Large intestine (tissue), 3 donors: ENCODE results near the gene URM1. TPM values are rescaled to one million over a fixed set of nuclear protein-coding genes. Genes with fewer than 3 reads are reported as not detected.

Experiments
- DNase-seq, 2 donors: peaks; one replicate each; pipeline versions ENCODE4 v3.0.0 to v3.0.0-alpha.2; 2013
- H3K27ac ChIP-seq: one replicate; pipeline ENCODE4 v1.5.1; 2013; ENCODE audit warnings: low read length
- H3K27me3 ChIP-seq: 2 replicates; pipeline ENCODE4 v1.6.1; 2013; ENCODE audit warnings: low read length; ENCODE audit not compliant: control insufficient read depth, insufficient read depth
- H3K36me3 ChIP-seq: 2 replicates; pipeline ENCODE4 v1.6.1; 2013; ENCODE audit warnings: low read length; ENCODE audit not compliant: control insufficient read depth, insufficient read depth
- H3K4me1 ChIP-seq: one replicate; pipeline ENCODE4 v1.6.1; 2013; ENCODE audit warnings: low read length; ENCODE audit not compliant: control insufficient read depth, insufficient read depth
- H3K4me3 ChIP-seq: one replicate; pipeline ENCODE4 v1.5.1; 2013; ENCODE audit warnings: low read length
- H3K9me3 ChIP-seq: one replicate; pipeline ENCODE4 v1.6.1; 2013; ENCODE audit warnings: mild to moderate bottlenecking, low read depth, low read length, moderate library complexity; ENCODE audit not compliant: control insufficient read depth
- WGBS: methylation state at CpG from one replicate; pipeline ENCODE4 v1.1.5; 2013; ENCODE audit warnings: low lambda C conversion rate; ENCODE audit not compliant: insufficient coverage; 5-methylcytosine and 5-hydroxymethylcytosine counted together
- polyA plus RNA-seq: library from polyadenylated mRNA; unstranded; fragments of 120-200 nt; gene quantifications from one replicate; pipeline ENCODE4 v1.2.1, GENCODE V29; 2013

Gene URM1
- polyA plus RNA-seq, 1 donor: 62.7 TPM

DNA sequence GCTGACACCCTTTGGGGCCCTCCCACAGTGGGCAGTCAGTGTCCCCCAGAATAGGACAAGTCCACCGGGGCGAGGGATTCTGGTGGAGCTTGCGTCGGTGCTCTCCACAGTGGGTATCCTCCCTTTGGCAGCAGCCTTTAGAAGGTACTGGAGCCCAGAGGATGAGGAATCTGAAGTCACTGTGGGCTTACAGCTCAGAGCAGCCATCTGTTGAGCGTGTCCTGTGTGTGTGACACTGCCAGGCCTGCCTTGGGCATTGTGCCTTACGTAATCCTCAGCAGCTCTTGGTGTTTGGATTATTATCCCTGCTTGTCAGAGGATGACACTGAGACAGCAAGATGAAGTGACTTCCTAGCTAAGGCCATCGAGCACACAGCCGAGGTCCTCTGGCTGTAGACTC, 12.6 kb downstream of the URM1 start:
- H3K36me3 ChIP-seq: peaks cover 64% of the 10 kb centered on the region
- WGBS: no CpG with 5 or more reads among the region's 8 CpGs
- no peak for DNase-seq

DNA sequence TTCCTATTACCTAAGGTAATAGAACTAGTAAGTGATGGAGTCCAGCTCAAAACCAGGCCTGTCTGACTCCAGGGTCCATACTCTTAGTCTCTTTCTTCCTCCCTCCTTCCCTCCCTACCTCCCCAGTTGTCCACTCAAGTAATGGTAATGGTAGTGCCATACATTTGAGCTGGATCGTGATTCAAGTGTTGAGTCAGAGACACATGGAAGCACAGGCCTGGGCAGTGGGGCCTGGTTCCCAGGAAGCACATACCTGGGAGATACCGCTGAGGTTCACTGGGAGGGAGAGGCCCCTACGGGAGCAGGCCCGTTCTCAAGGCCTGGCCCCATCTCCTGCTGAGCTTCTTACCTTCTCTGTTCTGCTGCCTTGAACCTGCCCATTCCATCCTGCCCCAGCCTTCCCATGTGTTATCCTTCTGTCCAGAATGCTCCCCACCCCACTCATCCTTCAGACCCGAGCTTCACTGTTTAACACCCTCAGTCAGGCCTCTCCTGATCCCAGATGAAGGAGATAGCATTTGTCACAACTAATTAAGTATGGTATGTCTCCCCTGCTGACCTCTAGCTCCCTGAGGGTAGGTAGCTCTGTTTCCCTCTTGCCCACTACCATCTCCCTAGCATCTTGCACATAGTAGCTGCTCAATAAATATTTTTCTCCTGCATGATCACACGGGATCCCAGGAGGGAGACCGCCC, 13.8 kb downstream of the URM1 start:
- Histone ChIP-seq H3K27ac (no peak overlapping the region), H3K36me3 (peaks cover 72% of the 10 kb centered on the region), H3K4me3 (no peak overlapping the region), H3K9me3 (no peaks in the 10 kb centered on the region), H3K4me1 (no peaks in the 10 kb centered on the region), H3K27me3 (no peaks in the 10 kb centered on the region)
- no peak for DNase-seq
- no CpG with 5 or more reads among the region's 7 CpGs for WGBS

More for the DNA sequence above, 12.6 kb downstream of the URM1 start:
- Histone ChIP-seq H3K9me3 (no peaks in the 10 kb centered on the region), H3K27me3 (no peaks in the 10 kb centered on the region), H3K4me3 (no peak overlapping the region), H3K27ac (no peak overlapping the region), H3K4me1 (no peaks in the 10 kb centered on the region)

DNA sequence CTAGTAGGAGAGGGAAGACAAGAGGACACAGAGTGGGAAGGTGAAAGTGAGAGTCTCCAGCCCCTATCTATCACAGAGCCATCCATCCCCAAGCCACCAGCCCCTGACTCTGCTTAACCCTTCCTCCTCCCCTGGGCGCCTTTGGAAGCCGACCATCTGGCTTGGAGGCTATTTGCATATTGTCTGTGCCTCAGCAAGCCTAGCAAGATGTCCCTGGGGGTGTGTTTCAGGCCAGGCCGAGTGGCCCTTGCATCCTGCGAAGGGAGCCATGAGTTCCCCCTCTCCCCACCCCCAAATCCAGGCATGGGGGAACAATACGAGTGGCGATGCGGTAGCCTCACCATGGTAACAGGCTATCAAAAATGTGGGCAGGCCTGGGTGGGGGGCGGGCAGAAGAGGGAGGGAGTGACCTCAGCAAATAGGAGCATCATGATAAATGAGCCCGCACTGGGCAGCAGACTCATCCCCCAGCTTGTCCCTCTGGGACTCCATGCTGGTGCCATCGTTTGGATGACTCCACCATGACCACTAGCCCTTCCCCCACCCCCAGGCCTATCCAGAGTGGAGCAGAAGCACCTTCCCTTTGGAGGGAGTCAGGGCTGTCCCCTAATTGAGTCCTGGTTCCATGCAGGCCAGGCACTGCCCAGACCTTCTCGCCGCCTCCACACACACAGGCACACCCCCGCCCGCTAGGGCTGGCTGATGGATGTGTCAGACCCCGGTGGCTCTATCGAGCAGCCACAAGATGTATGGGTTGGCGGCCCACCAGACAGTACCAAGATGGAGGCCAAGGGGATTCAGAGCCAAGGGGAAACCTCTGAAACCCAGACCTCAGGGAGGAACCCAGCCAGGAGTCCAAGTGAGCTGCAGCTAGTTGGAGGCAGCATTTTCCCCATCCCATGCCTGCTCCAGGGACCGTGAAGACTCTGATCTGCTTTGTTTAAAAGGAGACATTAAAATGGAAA, 14.6 kb downstream of the URM1 start:
- Histone ChIP-seq H3K27me3 (no peaks in the 10 kb centered on the region), H3K27ac (no peak overlapping the region), H3K36me3 (peaks cover 76% of the 10 kb centered on the region), H3K4me3 (no peak overlapping the region), H3K9me3 (no peaks in the 10 kb centered on the region), H3K4me1 (no peaks in the 10 kb centered on the region)
- WGBS: no CpG with 5 or more reads among the region's 18 CpGs
- DNase-seq: no peak

DNA sequence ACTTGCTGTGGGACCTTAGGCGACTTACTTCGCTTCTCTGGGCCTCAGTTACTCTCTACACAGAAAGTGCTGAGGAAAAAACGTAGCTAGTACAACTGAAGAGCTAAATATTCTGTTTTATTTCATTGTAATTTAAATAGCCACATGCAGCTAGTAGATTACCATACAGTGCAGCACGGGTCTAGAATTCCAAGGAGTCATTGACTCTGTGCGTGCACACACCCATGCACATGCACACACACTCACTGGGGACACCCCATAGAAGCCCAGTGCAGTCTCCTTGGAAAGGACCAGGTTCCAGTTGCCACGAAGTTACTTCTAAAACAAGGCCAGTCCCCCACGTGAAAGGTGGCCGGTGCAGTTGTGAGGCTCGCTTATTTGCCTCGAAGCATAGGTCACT, 17.0 kb downstream of the URM1 start:
- Histone ChIP-seq H3K9me3 (peaks cover 10% of the 10 kb centered on the region), H3K27ac (no peak overlapping the region), H3K4me1 (no peaks in the 10 kb centered on the region), H3K27me3 (peaks cover 21% of the 10 kb centered on the region), H3K36me3 (peaks cover 71% of the 10 kb centered on the region), H3K4me3 (no peak overlapping the region)
- DNase-seq: no peak
- WGBS: no CpG with 5 or more reads among the region's 10 CpGs

DNA sequence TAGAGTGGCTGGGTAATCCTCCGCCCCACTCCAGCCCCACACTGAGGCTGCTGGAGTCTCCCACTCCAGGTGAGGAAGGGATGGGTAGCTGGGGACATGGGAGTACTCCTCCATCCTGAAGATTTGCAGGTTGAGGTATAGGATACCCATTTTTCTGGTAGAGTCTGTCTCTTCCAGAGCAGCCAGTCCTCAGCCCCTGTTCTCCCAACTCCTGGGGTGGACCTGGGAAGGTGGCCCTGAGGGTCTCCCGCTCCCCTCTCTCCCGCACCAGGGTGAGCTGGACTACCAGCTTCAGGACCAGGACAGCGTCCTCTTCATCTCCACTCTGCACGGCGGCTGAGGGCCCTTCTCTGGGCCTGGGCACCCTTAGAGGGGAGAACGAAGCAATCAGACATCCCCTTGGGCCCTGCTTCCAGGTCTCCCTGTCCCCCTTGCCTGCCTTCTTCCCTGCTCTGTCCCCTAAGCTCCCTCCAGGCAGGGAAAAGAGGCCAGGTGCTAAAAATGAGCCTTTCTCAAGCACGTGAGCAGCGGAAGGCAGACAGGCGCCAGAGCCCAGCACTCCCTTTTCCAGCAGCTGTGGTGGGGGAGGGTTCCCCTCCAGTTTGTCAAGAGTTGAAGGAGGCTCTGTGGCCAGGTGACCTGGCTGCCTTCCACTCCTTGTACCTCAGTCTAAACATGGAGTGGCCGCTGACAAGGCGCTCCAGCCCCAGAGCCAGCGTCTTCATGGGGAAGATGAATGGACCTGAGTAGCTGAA, 18.4 kb downstream of the URM1 start:
- no CpG with 5 or more reads among the region's 13 CpGs for WGBS
- H3K4me3 ChIP-seq: no peak overlapping the region
- H3K27ac ChIP-seq: no peak overlapping the region
- H3K36me3 ChIP-seq: peaks cover 59% of the 10 kb centered on the region
- peaks cover 14% of the 10 kb centered on the region for H3K9me3 ChIP-seq
- H3K4me1 ChIP-seq: no peaks in the 10 kb centered on the region
- H3K27me3 ChIP-seq: peaks cover 35% of the 10 kb centered on the region
- no peak for DNase-seq

DNA sequence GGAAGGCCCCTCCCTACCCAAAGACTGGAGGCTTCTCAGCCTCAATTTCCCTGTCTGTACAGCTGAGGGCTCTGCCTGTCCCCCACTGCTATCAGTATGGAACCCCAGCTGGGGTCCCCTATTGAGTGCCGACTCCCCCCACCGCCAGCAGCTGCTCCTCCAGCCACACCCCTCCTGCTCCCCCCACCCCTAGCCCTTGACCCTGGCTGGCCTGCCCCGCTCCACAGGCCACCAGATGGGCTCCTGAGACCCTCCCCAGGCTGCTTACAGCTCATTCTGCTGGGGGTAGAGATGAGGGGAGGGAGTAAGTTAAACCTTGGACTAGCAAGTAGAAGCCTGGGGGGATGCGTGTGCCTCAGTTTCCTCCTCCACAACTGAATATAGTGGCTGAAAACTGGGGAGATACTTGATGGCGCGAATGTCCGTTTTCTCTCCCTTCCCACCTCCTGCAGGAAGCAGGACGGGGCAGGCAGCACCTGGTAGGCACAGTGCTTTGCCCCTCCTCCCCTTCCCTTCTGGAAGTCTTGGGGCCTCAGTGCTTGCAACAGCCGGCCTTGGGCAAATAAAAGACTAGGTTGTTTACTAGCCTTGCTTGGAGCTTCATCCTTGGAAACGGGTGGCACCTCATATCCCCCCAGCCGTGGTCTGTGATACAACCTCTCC, 19.1 kb downstream of the URM1 start:
- Histone ChIP-seq H3K9me3 (peaks cover 14% of the 10 kb centered on the region), H3K27ac (no peak overlapping the region), H3K27me3 (peaks cover 42% of the 10 kb centered on the region), H3K36me3 (peaks cover 52% of the 10 kb centered on the region), H3K4me3 (no peak overlapping the region), H3K4me1 (no peaks in the 10 kb centered on the region)
- DNase-seq: no peak
- WGBS: no CpG with 5 or more reads among the region's 11 CpGs

DNA sequence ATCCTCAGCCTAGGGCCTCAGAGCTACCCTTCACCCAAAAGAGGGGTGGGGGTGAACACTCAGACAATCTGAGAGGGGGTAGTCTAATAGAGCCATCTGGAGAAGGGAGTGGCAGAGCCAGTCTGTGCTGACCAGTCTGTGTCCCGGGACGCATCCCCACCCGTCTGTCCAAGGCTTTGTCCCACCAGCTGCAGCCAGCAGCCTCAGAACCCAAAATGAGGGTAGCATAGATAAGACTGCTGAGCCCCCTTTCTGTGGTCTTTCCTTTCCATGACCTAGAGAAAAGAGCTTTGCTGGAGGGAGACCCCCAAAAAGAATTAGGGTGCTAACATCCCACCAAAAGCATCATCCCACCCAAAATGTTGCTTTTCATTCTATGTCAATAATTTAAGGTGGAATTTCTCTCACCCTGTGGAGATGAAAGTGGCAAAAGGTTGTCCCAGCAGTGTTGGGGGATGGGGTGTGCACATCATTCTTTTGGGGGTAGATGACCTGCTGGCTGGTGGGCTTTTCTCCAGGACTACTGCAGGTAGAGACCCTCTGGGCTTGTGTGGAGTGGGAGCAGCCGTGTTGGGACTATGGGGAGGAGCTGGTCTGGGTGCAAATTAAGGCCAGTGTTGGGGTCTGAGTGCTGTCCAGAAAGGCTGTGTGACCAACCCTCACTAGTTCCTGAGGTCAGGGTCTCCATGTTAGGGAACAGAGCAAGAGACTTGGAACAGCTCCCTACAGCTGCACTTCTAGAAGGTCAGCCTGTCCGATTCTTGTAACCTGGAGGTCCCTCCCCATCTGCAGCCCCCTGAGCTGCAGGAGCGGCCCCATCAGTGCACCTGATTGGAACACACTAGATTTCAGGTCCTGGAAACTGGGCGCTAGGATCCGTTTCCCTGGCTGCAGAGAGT, 19.9 kb downstream of the URM1 start:
- peaks cover 49% of the 10 kb centered on the region for H3K36me3 ChIP-seq
- H3K9me3 ChIP-seq: peaks cover 14% of the 10 kb centered on the region
- H3K27ac ChIP-seq: no peak overlapping the region
- no peak for DNase-seq
- H3K4me3 ChIP-seq: no peak overlapping the region
- peaks cover 50% of the 10 kb centered on the region for H3K27me3 ChIP-seq
- H3K4me1 ChIP-seq: no peaks in the 10 kb centered on the region
- WGBS: no CpG with 5 or more reads among the region's 8 CpGs

DNA sequence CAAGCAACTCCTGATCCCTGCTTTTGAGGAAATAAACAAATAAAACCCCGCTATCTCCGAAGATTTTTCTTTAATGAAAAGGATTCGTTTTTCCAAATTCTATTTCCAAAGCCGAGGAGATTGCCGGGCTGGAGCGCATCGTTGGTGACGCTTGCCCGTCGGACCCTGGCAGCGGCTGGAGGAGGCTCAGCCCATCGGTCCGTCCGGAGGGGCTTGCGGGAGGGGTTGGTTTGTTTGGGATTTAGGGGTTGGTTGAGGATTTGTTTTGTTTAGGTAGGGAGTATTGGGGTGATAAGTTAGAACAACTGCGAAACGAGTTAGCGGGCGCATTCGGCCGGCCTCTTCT, 20.8 kb downstream of the URM1 start:
- H3K27me3 ChIP-seq: peaks cover 58% of the 10 kb centered on the region
- 50% methylated on average over 1 of the region's 21 CpGs for WGBS

DNA sequence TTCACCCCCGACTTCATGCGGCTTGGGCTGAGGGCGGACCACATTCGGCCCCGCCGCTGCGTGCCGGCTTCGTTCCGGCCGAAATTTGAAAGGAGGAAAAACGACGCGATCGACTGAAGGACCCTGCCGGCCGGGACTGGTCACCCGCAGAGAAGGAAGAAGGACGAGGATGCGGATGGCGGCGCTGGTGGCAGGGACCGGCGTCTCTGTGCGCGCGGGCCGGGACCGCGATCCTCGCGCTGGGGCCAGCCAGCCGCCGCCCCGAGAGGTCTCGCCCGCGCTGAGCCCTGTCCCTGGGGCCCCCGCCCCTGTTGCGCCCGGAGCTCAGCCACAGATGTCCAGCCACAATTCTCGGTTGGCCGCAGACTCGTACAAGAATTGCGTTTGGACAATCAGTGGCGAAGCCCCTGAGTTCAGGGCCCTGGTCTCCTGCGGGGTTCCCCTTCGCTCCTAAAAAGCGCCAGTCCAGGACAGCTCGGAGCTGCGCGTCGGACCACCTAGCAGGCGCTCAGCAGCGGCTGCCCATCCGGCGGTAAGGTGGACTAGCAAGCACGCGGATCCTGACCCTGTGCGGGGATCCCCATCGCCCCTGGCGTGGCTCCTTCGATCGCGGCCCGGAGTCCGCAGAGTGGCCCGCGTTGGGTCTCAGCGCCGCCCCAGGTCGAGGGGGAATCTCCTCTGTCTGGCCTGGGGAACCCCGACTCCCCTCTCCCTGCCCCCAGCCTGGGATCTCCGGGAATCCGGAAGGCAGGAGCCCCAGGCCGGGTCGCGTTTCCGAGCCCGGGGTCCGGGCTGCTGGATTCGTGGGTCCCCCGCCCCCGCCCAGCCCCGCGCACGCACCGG, 21.3 kb downstream of the URM1 start:
- no peak overlapping the region for H3K27ac ChIP-seq
- no peaks in the 10 kb centered on the region for H3K4me1 ChIP-seq
- H3K4me3 ChIP-seq: no peak overlapping the region
- WGBS: 87% methylated on average over 10 of the region's 88 CpGs
- peaks cover 64% of the 10 kb centered on the region for H3K27me3 ChIP-seq
- no peak for DNase-seq
- peaks cover 14% of the 10 kb centered on the region for H3K9me3 ChIP-seq
- peaks cover 36% of the 10 kb centered on the region for H3K36me3 ChIP-seq

More for the DNA sequence above, 20.8 kb downstream of the URM1 start:
- H3K4me3 ChIP-seq: no peak overlapping the region
- peaks cover 14% of the 10 kb centered on the region for H3K9me3 ChIP-seq
- peaks cover 42% of the 10 kb centered on the region for H3K36me3 ChIP-seq
- H3K27ac ChIP-seq: no peak overlapping the region
- no peak for DNase-seq
- H3K4me1 ChIP-seq: no peaks in the 10 kb centered on the region
